Measurements from ENCODE around the gene CCKAR. TPM values are rescaled to one million over a fixed set of nuclear protein-coding genes. Genes with fewer than 3 reads are reported as not detected.
A peak's percentile ranks its signal among the peaks of the same experiment; 100 is the strongest.

CCKAR gene
- total RNA-seq, 2 donors from 2014 or later = not detected

DNA sequence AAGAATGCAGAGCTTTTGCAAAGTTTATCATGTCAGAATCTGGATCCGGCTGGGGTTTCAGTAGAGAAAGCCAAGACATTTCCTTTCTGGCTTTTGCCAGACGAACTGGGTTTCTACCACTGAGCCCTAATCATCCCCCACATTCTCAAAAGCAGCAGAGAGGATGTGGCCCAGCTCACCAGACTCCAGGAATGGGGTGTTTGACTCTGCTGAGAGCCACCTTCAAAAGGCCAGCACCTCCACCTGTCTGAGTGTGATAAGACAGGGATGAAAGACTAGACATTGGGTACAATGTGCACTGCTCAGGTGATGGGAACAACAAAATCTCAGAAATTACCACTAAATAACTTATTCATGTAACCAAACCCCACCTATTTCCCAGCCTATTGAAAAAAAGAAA is 25.7 kb upstream of the CCKAR start:
- Histone ChIP-seq H3K27ac (no peak overlapping the region), H3K4me3 (no peak overlapping the region)

DNA sequence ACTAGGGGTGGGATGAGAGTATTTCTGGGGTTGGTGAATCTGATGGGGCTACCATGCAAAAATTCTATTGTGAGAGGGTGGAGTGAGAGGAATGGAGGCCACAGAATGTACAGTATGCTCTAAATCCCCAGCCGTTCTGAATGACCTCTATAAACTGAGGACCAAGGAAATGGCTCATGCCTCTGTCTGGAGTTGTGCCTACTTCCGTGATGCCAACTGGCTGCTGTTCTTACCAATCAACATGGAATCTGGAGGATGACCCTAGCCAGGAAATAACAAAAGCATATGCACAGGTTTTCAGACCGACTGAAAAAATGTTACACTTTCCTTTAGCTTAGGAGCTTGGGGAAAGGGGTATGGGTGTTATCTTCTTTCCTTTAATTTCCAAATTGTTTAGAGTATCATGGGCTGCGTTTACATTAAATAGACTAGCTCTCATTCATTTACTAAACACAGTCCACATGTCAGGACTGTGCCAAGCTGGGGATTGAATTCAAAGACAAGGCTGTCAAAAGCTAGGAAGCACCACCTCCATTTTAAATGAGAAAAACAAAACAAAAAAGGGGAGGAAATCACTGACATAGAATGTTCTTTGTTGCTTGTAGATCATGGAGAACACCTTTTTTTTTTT is 20.2 kb upstream of the CCKAR start:
- no peak for TF ChIP-seq CTCF (IDR thresholded peaks at IDR 0.05)
- Histone ChIP-seq H3K4me3 (no peak overlapping the region), H3K36me3 (no peaks in the 10 kb centered on the region), H3K27ac (no peak overlapping the region), H3K9me3 (no peaks in the 10 kb centered on the region), H3K27me3 (no peaks in the 10 kb centered on the region), H3K4me1 (no peaks in the 10 kb centered on the region)
- no peak for DNase-seq (ENCODE audit: low spot score)

More for the DNA sequence above, 25.7 kb upstream of the CCKAR start:
- H3K9me3 ChIP-seq = no peaks in the 10 kb centered on the region
- DNase-seq (ENCODE audit: low spot score) = peak; percentile 21
- TF ChIP-seq CTCF (IDR thresholded peaks at IDR 0.05) = no peak
- H3K36me3 ChIP-seq = no peaks in the 10 kb centered on the region
- no peaks in the 10 kb centered on the region for H3K27me3 ChIP-seq
- no peaks in the 10 kb centered on the region for H3K4me1 ChIP-seq

DNA sequence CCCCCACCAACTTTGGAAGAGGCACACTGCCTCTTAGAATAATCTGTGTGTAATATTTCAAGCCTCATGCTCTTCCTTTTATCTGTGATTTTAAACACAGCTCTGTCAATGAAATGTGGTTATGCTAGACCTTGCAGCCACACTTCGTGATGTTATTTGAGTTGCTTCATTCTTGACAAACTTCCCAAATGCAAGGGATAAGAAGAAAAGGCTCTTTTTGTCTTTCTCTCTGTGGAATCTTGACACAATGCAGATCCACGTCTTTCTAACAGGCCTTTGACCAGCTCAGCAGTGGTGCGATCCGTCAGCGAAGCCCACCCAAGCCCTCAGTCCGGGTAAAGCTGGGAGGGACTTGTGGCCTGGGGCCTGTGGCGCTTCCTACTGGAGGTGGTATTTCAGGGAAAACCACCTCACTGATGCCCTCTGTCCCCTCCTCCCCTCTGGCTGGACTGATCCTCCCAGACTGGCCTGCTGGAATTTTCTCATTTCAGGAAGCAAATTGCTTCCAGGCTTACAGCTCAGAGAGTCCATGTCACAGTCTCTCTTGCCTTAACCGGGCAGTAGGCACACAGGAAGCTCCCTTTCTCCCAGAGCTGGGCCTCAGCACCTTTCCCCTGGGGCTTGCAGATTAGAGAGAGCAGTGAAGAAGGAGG is 19.5 kb upstream of the CCKAR start:
- no peak for TF ChIP-seq CTCF (IDR thresholded peaks at IDR 0.05)
- Histone ChIP-seq H3K27ac (no peak overlapping the region), H3K9me3 (no peaks in the 10 kb centered on the region), H3K4me3 (no peak overlapping the region), H3K36me3 (no peaks in the 10 kb centered on the region), H3K4me1 (no peaks in the 10 kb centered on the region), H3K27me3 (no peaks in the 10 kb centered on the region)
- peak; percentile 40 for DNase-seq (ENCODE audit: low spot score)

DNA sequence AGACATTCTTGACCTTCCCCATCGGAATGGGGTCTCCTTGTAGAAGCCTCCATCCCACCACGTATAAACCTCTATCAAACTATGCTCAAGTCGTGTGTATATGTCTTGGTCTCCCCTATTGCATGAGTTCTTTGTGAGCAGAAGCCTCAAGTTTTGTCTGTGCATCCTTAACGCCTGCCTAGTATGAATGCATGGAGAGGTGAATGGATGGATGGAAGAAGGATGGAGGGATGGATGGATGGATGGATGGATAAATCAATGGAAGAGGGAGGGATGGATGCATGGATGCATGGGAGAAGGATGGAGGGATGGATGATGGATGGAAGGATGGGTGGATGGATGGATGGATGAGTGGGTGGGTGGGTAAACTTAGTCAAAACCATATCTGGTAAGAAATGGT is 17.0 kb upstream of the CCKAR start:
- Histone ChIP-seq H3K36me3 (no peaks in the 10 kb centered on the region), H3K27ac (no peak overlapping the region), H3K4me3 (no peak overlapping the region), H3K9me3 (no peaks in the 10 kb centered on the region), H3K4me1 (no peaks in the 10 kb centered on the region), H3K27me3 (no peaks in the 10 kb centered on the region)
- DNase-seq (ENCODE audit: low spot score) = no peak
- no peak for TF ChIP-seq CTCF (IDR thresholded peaks at IDR 0.05)

GRCh38 chr4:26503844-26504243 is 13.6 kb upstream of the CCKAR start:
- Histone ChIP-seq H3K27me3 (no peaks in the 10 kb centered on the region), H3K27ac (no peak overlapping the region), H3K9me3 (peaks cover 0 to 6% of the 10 kb centered on the region in 2 donors), H3K36me3 (no peaks in the 10 kb centered on the region), H3K4me3 (no peak overlapping the region), H3K4me1 (no peaks in the 10 kb centered on the region)
- TF ChIP-seq CTCF (IDR thresholded peaks at IDR 0.05) = no peak
- no peak for DNase-seq (ENCODE audit: low spot score)

Data from right atrium auricular region (tissue), 2 donors.